Measurements from ENCODE around the gene SORCS3.

SORCS3 gene

DNA sequence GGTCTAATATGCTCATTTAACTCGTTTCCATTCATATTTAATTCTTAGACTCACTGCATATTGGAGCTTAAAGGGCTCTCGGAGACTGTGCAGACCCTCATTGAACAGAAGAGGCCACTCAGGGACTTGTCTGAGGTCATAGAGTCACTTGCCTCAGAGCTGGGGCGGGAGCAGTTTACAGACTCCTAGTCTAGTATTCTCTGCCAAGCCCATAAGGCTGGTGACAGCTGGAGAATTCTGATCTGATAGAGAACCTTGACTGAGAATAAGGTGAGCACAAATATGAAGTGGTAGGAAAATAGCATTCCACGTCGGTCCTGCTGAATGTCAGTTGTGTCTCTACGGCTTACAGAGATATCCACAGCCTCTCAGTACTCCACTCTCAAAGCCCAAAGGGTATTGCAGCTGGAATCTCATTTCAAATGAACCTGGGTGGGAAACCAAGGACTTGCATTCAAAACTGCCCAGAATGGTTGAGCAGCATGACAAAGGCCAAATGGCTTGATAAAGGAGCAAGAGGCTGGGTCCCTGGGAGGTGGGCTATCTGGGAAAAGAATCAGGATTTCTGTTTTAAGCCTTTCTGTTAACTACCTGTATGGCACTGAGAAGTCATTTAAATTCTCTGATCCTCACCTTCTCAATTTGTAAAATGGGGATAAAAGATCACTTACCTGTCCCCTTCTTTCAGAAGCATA lies 283.2 kb downstream of the SORCS3 start:
- DNase-seq: no peak

DNA sequence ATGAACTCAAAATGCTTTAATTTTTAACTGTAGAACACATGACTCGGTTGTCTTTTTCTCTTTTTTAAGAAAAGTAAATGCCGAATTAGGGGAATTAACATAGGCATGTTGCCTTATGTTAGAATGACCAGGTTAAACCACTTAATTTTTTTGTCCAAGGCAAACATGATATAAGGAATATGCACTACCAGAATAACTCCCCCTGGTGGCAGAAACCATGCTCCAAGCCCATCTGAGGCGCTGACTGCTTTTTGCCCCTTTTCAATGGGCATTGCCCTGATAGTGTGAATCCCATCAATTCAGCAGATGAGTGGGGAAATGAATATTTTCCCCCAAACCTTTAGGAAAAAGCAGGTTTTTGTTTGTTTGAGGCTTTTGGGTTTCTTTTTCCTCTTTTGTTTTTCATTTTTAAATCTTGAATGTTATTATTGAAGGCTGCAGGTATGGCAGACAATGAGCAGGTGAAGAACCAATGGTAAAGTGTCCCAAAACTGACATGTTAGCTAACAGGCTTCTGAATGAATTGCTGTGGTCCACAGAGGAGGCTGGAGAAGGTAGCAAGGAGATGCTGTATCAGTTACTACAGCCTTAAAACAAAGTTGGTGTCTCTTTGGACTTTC lies 284.3 kb downstream of the SORCS3 start:
- no peak for DNase-seq

DNA sequence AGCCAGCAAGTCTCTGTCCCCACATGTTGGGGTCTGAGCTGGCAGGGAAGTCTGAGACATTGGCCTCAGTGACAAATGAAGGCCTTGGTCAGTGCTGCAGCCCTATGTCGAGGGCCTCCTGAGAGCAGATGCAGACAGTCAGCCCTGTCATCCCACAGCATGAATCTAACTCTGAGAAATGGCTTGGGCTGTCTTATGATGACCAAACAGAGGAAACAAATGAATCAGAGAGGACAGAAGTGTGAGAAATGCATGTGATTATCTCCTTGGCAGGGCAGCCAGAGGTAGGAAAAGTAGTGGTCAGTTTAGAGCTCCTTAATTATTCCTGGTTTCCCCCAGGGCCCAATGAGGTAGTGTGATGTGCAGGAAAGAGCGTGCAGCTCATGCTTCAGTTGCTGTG lies 287.6 kb downstream of the SORCS3 start:
- DNase-seq: no peak

DNA sequence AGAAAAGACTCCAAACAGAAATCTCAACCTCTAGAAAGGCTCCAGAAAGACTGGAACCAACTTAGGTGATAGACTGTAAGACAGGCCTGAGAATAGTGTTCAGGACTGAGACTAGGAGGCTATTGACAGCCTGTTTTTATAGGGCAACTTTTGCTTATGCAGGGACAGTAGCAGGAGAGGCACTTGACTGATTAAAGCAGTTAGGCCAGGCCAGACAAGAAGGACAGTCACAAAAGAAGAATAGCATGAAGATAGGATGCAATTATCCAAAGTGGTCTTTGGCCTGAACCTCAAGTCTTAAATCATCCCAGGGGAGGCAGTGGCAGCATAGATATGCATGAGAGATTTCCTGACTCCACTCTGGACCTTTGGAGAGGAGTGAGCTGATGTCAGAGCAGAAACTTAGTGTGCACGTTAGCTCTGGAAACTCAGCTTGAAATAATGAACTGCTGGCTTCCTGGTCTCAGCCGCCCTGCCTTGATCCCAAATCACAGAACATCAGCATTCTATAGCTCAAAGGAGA lies 290.6 kb downstream of the SORCS3 start:
- no peak for DNase-seq

DNA sequence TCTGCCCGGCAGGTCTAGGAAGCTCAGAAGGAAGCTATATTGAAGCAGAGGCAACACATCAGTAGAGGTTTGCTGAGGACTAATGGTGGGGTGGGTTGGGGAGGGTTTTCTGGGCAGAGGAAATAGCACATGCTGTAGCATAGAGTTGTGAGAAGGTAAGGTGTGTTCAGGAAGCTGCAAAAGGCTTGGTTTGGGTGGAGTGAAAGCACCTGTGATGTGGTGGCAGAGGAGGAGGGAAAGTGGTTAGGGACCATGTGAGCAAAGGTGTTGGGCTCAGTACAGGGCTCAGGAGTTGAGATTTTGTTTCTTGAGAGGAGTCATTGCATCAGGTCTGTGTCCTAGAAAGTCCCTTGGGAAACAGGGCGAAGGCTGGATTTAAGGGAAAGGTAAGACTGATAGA lies 294.6 kb downstream of the SORCS3 start:
- no peak for DNase-seq

DNA sequence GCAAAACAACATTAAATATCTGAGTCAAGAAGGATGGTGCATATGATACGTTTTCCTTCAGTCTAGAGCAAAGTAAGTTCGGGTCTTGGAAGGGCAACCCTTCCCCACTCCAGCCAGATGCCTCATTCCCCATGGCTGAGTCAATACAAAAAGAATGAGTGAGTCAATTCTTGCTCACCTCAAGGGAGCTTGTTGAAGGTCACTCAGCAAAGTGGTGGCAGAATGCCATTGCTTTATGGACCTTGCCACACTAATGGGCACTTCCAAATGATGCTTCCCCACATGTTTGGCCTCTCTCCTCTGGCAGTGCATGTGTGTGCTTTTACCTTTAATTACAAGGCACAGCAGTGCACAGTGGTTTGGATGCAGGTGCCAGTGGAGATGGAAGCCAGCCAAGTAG lies 296.5 kb downstream of the SORCS3 start:
- DNase-seq: no peak

DNA sequence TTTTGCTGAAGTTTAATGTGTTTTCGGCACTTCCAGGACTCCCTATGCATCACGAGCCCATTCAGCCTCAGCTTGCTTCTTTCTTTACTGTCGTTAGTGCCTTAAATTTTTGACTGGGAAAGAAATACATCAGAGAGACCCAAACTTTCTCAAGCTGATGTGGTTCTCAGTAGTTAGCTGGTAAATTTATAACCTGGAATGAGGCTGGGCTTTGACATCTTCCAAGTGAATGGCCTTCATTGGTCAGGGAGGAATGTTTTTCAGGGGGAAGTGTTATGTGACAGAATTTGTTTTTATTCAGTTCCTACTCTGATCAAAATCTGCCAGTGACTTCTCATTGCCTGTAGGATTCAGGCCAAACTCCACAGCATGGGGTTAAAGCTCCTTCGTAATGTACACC lies 296.9 kb downstream of the SORCS3 start:
- DNase-seq: no peak

DNA sequence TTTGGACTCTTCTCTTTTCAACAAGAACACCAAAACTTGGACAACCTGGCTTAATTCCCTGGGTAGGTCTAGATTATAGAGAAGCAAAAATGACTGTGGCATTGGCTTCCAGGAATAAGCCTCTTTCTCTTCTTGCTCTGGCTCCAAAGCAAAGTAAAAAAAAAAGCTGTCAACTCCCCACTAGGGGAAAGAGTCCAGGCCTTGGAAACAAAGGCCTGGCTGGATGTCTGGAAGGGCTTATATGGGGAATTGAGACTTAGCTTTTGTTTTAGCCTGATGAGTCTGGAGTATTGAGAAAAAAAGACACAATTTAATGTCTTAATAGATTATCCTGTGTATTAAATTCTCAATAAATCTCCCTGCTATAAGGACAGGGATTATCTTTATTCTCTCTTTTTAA lies 300.6 kb downstream of the SORCS3 start:
- DNase-seq: no peak

DNA sequence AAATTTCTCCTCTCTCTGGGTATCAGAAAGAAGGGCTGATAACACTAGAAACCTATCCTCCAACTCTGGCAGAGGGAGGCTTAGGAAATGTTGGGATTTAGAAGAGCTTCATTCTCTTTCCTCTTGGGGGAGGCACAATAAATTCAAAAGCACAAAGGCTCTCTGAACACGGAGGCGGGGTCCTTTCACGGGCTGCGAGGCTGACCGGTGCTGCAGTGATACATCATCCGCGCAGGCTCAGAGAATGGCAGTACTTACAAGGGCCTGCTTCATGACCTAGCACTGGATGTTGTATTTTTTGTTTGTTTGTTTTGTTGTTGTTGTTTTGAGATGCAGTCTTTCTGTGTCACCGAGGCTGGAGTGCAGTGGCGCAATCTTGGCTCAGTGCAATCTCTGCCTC lies 306.2 kb downstream of the SORCS3 start:
- no peak for DNase-seq

DNA sequence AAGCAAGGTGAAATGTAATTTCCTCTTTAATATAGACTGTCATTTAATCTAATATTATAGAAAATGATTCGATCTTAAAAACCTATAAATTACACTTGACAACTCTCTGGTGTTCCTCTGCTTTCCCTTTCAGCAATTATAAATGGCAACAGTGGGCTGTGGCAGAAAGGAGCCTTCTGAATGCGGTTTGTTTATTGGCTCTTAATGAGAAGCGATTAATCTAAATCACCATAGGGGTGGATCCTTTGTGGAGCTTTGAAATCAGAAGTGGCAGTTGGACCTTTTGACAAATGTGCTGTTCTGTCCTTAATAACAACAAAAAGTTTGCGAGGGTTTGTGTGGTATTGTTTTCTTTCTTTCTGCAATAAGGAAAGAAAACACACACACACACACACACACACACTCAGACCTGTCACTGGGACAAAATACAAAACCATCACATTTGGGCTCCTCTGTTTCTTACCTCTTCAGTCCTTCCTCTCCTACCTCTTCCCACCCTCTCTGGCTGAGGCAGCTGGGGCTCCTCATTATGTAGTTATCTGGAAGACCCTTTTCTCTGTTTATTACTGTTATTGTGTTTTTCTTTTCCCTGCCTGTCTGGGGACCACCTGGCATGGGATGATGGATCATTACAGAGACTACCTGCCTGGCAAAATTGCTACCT lies 316.2 kb downstream of the SORCS3 start:
- no peak for DNase-seq

DNA sequence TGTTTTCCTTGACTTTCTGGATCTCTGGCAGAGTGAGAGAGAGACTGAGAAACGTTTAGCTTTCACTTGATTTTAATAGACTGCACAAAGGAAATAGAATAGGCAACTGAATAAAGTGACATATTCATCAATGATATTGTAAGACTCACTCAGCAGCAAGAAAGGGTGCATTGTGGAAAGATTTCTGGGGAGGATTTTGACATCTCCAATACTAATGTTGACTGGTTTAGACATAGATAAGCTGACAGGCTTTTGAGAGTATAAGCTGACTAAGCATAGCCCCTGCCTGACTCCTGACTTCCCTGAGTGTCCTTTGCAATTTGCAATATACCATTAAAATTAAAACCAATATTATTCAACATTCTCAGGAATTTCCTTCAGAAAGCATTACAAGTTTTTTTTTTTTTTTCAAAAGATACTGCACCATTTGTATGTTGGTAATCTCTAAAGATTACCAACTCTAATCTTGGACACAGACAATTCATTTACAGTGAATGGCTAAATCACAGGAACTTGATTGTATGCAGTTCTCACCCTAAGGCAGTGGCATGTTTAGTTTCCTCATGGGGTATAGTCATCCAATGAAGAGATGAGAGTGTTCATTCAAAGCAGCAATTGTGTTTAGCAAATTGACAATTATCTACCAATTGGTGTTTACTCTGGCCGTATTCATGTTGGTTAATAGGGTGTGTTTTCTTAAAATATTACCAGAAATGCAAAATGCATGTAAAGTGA lies 325.6 kb downstream of the SORCS3 start:
- no peak for DNase-seq

DNA sequence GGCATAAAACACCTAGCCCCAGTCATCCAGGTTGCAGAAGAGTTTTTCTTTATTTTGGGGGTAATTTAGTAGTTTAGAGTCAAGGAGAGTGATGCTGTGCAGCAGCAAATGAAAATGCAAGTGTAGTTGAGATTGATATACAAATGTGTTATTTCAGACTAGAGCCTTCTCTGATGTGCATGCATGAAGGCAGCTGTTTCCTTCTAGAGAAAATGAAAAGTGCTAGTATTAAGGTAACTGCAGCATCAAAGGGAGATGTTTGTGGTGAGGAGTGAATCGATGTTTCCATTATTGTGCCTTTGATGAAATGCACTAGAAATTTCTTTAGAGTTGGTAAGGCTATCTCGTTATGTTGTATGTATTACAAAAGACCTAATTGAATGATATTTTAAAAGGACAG lies 339.3 kb downstream of the SORCS3 start:
- no peak for DNase-seq

DNA sequence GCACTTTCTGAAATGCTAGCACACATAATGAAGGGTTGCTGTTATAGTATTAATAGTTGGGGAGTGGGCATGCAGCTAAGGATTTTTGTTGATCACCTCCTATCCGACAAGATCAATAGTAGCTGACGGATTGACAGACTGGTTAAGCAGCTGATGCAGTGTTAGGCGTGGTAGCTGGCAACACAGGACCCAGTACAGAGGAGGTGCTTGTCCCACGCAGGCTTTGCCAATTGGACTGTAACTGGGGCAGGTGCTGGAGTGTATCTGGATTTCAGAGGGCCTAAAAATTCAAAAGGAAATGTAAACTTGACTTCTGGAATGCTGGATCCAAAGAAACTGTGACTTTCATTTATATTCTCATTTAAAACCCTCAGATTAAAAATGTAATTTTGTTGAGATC lies 340.9 kb downstream of the SORCS3 start:
- no peak for DNase-seq

DNA sequence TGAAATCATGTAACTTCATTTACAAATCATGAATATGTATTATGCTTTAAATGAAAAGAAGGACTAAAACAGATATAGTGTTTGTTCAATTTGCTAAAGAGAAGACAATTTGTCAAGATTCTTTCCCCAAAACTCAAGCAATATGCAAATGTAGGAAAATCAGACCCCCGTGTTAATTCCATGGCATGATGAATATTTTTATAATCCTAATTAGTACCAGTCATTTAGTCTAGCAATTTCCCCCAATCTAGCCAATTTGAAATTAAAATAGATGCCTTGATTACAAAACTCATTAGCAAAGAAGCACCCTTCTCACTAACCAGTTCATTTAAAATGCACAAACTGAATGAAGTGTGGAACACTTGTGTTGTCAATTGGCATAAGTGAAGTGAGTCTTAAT lies 347.6 kb downstream of the SORCS3 start:
- DNase-seq: no peak

DNA sequence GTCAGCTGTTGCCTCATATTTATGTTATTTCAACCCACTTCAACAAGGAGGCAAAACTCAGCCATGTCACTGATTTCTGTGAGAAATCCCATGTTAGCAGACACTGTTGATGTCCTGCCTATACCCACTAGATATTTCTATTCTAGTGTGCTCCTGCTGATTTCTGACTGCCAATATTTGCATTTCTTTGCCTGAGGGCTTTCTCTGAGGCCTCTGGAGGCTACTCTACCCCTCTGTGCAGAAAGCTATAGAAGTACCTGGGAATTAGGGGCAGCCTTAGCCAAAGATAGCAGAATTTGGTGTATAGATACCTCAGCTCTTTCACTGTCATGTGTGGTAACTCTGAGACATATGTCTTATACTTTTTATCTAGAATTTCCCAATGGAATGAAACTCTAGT lies 348.8 kb downstream of the SORCS3 start:
- no peak for DNase-seq

DNA sequence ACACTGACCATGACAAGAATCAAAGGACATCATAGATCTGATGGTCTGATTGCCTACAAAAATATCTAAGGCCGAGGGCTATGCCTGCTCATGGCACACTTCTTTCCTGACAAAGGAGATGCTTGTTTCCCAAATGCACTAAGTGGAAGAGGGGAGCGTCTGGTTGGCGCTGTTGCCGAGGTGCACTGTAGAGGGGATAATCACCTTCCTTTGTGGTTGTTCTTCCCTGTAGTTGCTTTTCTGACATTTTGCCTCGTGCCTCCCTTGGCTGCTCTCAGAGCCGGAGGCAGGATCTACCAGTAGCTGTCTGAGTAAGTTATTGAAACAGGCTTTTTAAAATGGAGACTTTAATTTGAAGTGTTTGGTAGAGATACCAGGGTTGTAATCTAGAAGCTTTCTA lies 352.0 kb downstream of the SORCS3 start:
- DNase-seq: no peak

DNA sequence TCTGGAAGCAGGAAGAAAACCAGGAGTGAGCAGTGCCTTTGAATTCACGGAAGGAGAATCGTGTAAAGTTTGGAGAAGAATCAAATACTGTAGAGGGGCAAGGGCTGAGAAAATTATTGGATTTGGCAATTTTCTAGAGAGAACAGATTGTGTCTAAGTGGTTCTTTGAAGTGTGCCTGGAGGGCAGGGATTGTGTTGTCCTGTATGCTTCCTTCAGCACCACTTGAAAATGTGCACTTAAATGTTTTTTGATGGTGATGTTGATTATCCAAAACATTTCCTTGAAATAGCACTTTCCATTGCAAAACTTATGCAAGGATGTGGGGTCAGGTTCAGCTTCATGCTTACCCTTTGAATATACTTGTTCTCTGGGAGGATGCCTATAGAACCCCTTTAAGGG lies 360.2 kb downstream of the SORCS3 start:
- no peak for DNase-seq

DNA sequence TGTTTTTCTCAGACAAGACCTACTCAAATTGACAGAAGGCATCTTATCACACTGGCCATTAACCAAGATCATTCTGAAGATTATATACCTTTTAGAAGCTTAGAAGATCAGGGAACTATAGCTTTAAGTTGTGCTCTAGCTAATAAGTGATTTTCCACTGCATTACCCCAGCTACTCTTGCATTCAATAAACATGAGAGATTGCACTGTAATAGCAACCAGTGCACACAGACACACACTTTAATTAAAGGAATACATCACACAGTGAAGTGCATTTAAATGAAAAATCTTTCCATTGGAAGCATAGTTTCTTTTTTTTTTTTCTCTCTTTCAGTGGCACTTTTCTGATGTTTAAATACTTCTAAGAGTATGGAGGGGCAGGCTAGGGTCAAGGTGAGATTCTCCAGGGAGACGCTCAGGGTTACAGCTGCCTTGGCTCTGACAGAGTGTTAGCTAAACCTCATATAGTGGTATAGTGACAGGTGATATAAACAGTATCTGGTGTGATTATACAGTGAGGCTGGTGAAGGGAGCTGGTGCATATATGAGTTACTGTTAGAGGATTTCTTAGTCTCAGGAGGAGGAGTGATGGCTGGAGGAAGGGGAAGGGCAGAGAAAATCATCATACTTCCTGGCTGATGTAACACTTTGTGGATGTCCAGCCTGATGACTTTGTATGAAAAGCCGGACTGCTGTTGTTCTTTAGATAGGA lies 369.5 kb downstream of the SORCS3 start:
- no peak for DNase-seq

DNA sequence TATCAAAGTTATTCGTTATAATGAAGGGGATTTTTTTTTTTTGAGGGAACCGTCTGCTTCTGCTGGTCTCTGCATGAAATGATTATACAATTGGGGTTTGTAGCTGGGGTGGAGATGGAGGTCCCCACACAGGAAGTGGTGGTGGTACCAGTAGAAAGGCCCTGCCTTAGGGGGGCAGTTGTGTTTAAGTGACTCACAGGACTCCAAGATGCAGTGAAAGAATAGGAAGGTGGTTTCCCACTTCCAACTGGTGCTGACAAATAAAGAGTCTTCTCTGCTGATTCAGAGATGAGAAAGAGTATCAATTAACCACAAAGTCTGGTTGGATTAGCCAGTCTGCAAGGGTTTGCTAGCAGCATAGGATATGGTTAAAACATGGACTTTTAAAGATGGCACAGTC lies 376.0 kb downstream of the SORCS3 start:
- no peak for DNase-seq

DNA sequence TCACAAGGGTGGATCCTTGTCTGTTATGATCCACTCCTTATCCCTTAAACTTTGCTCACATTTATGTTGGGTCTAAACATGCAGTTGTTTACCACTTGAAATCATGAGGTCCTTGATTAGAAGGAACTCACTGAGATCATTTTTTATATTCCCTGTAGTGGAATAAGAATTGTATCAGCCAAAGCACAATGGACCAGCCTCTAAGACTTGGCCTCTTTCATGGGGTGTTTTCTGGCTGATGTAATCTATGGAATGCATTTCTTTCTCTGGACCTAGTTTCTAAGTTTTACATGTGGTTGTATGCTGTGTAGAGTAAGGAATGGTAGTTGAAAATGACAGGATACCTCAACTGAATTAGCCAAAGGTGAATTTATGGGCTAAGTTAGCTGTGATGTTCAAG lies 376.6 kb downstream of the SORCS3 start:
- DNase-seq: no peak

DNA sequence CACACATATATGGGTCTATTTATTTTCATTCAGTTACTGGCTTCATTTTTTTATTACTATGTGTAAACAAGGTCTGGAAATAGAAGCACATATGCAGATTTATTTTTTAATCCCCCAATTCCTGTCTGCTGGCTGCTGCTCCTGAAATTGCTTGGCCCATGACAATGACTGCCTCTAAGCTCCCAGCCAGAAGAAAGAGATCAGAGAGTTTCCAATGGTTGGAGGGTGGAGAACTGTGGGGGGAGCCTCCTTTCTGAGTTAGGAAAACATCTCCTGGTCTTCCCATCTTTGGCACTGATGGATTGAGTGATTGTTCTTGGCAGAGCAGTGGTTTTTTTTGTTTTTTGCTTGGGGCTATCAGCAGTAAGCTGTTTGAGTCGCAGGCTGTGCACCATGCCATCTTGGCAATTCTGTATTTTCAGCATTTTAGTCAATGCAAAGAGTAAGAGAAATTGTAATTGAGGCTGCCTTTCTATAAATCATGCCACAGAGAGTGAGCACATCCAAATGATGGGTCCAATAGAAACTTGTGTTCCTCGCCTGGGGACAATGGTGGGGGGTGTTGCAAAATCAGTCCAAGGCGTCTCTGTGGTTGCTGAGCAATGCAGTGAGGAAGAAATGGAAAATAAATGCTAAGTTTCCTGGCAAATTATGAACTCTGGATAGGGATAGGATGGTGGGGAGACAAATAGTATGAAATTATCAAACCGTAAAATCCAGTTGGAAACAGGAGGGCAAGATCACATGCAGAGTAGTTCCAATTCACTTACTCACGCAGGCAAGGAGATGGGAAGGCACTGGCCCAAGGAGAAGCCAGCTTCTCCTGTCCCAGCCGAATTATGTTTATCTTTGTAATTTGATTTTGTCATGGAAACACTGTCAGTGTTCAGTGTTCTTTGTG lies 382.4 kb downstream of the SORCS3 start:
- DNase-seq: no peak

DNA sequence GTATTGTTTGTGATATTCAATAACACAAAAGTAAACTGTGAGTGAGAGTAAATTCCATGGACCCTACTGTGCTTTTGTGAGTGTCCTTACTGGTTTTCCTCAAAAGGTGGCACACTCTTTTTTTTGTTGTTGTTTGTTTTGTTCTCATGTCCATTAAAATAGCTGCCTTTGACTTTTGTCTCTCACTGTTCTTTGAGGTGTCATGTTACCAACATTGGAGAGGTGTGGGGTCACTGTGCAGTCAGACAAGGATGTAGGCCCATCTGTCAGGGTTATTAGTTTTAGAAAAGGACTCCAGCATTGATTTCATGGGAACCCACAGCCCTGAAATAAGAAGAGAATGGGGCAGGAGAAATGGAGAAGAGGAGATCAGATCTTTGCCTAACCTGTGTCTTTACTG lies 383.1 kb downstream of the SORCS3 start:
- no peak for DNase-seq

Data from NCI-H187 treated with DMSO at 0.1 percent for 48 hours (cell line).